GM21529 (cell line): Measurements from ENCODE around the gene NME3.
A peak's percentile ranks its signal among the peaks of the same experiment; 100 is the strongest.

Source experiments
- ATAC-seq: cut with Tn5 transposase; IDR thresholded peaks from one replicate; pipeline ENCODE4 v1.9.1; 2021; ENCODE audit not compliant: unreplicated experiment

Gene NME3

GRCh38 chr16:1794221-1794871 is 23.0 kb upstream of the NME3 start:
- ATAC-seq: no peak

GRCh38 chr16:1793578-1794220 is 22.4 kb upstream of the NME3 start, which contains the start of gene IGFALS:
IGFALS (minus strand) TSS chr16:1793705; CDS start chr16:1793652, 53 bp downstream.
- ATAC-seq: no peak

- no peak for ATAC-seq
These were observed 21.7 kb upstream of the NME3 start for GRCh38 chr16:1792836-1793577.

DNA sequence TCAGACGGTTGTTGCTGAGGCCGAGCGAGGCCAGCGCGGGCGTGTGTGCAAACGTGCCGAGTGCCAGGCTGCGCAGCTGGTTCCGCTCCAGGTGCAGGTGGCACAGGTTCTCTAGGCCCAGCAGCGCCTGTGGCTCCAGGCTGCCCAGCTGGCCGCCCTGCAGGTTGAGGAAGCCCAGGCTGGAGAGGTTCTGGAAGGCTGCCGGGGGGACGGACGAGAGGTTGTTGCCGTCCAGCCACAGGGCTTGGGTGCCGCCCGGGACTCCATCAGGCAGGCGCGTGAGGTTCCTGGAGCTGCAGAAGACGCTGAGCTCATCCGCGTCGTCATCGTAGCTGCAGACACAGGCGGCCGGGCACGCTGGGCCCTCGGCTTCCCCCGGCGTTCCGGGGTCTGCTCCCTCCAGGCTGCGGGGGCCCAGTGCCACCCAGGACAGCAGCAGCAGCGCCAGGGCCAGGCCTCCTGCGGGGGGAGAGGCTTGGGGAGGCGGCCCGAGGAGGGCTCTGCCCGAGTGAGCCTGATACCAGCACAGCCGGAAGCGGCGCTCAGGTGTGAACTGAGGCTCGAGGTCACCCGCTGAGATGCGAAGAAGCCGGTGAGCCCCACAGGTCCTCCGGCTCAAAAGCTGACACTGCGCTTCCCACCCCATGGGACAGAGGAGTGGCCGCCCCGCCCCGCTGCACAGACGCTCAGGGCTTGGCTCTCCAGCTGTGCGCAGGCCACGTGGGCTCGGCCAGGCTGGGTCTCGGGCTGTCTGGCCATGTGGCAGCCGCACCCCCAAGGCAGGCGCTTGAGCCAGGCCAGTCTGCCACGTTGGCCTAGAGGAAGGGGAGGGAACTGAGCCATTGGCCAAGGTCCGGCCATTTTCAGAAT is 20.8 kb upstream of the NME3 start:
- no peak for ATAC-seq

GRCh38 chr16:1791256-1791942 is 20.1 kb upstream of the NME3 start:
- no peak for ATAC-seq

- no peak for ATAC-seq
These were observed 19.4 kb upstream of the NME3 start for GRCh38 chr16:1790611-1791255.

DNA sequence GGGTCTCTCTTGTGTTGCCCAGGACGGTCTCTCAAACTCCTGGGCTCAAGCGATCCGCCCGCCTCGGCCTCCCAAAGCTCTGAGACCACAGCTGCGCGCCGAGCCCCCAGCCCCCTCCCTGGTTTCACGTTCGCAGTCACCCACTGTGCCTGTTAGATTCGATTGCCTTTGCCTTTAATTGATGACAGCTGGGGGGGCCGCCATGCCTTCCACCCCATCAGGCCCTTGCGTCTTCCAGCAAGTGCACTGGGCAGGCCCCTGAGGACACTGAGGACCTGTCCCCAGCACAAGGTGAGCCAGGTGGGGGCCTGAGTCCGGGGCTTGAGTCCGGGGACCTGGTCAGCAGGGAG is 18.9 kb upstream of the NME3 start:
- ATAC-seq: no peak

- ATAC-seq: no peak
These were observed 18.3 kb upstream of the NME3 start for GRCh38 chr16:1789643-1790045.

GRCh38 chr16:1788708-1789100 is 17.4 kb upstream of the NME3 start:
- ATAC-seq: no peak

DNA sequence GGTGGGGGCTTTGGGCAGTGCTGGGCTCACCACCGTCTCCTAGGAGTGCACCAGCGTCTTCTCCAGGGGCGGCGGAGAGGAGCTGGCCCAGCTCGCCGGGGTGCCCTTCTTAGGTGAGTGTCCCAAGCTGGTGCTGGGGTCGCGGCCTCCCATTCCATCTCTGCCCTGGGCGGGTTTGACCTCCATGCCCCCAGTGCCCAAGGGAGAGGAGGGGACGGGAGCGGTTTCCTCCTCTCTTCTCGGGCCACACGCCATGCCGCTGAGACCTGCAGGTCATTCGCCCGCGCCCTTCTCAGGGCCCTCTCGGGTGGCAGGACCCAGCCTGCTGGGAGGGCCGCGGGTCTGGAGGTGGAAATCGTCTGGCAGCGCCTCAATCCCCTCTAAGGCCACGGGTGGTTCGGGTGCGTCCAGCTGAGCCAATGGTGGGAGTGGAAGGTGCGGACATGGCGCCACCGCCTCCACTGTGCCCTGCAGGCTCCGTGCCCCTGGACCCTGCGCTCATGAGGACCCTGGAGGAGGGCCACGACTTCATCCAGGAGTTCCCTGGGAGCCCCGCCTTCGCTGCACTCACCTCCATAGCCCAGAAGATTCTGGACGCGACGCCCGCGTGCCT is 16.9 kb upstream of the NME3 start:
- no peak for ATAC-seq

DNA sequence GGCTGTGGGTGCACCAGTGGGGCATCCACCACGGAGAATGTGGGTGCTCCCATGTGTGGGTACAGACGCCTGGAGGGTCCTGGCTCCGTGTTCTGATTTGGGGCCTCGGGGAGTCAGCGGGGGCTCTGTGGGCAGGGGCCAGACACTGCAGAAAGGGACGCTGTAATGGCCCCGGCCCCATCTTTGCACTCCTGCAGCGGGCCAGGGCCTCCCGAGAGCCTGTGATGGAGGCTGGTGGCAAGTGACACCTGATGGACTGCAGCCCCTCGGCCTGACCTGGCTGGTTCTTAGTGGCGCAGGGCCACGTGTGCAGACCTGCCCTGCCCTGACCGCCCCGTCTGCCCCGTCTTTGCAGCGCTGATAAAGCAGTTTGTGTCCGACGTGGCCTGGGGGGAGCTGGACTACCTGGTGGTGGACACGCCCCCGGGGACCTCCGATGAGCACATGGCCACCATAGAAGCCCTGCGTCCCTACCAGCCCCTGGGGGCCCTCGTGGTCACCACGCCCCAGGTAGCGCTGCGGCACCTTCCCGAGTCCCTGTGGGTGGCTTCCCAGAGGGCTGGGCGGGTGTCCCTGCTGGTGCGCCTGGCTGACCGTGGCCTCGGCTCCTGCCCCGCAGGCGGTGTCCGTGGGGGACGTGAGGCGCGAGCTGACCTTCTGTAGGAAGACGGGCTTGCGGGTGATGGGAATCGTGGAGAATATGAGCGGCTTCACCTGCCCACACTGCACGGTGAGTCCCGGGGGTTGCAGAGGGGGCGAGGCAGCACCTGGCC is 16.2 kb upstream of the NME3 start:
- ATAC-seq: no peak

DNA sequence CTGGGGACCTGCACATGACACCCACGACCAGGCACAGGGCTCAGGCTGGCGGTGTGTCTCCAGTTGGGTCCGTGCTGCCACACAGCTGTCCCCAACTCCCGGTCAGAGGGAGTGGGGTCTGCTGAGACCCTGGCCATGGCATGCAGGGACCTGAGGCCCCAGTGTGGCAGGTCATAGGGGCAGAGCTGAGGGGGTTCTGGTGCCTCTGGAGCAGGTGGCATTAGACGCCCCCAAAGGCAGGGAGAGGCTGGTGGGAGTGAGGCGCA is 15.6 kb upstream of the NME3 start:
- no peak for ATAC-seq

DNA sequence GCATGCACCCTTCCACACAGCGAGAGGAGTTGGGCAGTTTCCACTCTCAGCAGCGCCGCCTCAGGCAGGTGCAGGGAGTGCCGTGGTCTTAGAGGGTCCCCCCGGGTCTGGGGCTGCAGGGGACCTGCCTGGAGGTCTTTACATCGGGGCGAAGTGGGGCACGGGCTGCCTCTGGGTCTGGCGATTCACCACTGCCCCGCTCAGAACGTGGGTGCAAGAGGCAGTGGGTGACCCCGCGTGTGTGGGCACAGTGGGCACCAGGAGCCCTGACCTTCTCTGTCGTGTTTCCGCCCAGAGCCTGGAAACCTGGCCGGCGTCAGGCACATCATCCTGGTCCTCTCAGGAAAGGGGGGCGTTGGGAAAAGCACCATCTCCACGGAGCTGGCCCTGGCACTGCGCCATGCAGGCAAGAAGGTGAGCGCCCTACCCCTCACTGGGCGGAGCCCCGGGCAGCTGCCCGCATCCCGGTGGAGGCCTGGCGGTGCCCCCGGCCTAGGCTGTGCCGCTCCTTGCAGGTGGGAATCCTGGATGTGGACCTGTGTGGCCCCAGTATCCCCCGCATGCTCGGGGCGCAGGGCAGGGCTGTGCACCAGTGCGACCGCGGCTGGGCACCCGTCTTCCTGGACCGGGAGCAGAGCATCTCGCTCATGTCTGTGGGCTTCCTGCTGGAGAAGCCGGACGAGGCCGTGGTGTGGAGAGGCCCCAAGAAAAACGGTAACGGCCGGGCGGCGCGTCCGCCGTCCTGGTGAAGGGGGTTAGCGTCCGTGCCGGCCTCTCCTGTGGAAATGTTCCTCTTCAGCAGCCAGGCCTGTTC is 15.1 kb upstream of the NME3 start:
- no peak for ATAC-seq

DNA sequence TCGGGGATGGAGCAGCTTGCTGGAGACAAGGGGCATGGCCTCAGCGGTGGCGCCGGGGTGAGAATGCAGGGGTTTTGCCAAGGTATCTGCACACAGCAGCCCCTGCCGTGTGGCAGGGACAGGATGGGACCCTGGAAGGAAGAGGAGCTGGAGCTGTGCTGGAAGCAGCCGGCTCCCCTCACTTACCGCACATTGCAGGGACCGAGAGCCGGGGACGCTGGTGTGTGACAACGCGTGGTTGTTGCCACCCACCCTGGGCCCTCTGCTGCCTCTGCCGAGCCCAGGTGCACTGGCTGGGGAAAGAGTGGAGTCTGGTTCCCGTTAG is 14.5 kb upstream of the NME3 start:
- ATAC-seq: no peak

GRCh38 chr16:1784977-1785845 is 13.9 kb upstream of the NME3 start:
- no peak for ATAC-seq

DNA sequence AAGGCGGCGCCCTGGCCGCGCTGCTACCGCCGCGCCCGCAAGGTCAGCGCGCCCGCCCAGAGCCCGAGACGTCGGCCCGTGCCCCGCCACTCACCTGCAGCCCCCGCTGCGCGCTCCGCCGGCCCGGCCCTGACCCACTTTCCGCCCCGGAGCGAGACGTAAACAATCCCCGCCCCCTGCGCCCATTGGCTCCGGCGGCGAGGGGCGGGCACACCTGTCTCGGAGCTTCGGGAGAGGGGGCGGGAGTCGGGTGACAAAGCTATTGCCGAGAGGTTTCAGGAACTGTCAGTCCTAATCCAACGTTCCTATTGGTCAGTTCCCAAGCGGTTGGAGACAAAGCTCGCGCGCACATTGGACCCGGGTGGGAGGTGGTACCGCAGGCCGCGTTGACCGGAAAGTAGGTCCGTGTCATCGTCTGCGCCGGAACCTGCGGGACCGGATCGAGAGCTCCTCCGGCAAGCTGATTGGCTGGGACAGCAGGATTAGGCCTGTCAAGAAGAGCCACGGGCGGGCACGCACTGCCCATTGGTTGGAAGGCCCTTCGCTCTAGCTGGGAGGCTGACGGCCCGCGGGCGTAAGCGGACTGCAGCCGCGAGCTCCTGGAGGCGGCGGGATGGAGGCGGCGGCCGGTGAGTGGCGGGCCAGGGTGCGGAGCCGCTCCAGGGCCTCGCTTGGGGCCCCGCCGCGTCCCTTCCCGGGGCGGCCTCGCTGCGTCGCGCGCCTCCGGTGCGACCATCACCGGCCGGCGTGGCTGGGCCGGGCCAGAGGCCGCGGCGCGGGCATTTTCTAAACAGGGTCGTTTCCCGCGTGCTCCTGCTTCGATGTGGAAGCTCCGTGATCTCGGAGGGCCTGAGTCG is 11.3 kb upstream of the NME3 start, which contains the start of the genes NUBP2 and SPSB3:
Gene NUBP2 (plus strand): TSS at position 553 of the 857 bp plus-strand sequence. CDS start 61 bp downstream, at position 614.
Gene SPSB3 (minus strand): TSS at position 164 of the 857 bp plus-strand sequence. CDS start 1,088 bp downstream, outside the sequence.
- ATAC-seq: peak; percentile 86
